Cerebellar cortex (tissue), 1 donor: ENCODE results near the gene PRDM16.
A peak's percentile ranks its signal among the peaks of the same experiment; 100 is the strongest.

Experiments used
- DNase-seq: peaks from one replicate; pipeline ENCODE4 v3.0.0-alpha.2; 2015; ENCODE audit warnings: low spot score

The PRDM16 gene

DNA sequence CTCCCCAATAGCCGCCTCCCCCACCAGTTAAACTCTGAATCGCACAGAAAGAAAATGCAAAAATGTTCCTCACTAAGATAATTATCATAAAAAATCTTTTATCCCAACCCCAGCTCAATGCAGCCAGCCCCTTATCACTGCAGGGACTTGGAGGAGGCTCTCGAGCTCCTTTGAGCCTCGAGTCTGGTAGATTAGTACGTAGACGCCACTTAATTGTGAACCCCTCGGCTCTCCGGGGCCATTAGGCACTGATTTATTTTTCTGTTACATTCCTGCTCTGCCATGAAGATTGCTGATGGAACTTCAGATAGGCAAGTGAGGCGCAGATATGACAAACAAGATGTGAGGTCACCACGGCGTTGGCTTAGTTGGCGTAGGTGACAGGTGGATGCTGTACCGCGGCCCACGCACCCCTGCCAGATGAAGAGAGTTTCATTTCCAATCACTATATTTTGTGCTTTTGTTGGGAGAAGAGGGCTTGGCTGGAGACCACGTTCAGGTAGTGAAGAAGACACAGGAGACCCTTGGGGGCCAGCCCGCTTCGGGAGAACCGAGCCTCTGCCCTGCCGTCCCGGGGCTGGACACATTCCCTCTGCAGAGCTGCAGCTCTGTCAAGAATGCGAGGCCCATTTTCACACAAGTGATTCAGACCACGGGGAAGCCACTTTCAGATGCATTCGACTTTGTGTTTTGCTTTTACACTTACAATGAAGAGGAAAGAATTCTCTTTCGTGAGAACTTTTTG, 329.6 kb downstream of the PRDM16 start:
- no peak for DNase-seq

DNA sequence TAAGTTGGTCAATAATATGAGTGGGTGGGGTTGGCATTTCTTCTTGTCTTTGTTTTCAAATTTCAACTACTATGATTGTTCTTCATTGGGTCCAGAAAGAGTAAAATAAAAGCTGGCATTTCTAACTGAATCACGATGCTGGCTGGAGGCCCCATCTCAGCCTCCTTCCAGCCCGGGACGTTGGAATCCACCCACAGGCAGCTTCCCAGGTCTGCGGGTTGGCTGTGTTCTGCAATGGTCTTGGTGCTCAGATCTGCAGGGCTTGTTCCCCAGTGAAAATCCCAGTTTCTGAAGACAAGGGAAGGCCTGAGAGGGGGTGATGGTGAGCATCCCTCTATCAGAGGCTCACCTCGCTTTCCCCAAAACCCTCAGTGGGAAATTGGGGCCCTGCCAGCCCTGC, 330.7 kb downstream of the PRDM16 start:
- DNase-seq, result no peak

DNA sequence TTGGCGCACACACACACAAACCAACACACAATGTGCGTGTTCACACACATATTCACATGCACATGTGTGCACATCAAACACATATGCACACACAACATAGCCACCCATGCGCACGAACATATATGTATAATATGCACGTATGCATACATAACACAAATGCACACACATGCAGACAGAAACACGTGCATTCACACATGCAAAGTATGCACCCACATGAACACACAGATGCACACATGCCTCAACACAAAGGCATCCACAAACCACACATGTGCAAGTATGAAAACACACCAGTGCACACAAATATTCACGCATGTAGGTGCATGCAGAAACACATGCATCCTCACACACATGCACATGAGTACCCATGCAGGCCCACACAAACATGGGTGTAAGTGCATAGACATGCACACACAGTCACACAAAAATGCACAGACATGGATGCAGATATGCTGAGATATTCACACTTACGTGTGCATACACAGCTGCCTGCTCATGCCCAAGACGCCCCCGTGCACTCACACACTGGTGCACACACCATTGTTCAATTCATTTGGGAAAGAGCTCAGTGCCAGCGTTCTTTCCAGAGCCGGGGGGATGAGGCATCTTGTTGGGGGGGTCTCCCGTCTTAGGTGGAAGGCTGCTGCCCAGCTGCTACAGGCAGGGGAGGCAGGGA, 332.7 kb downstream of the PRDM16 start:
- no peak for DNase-seq

DNA sequence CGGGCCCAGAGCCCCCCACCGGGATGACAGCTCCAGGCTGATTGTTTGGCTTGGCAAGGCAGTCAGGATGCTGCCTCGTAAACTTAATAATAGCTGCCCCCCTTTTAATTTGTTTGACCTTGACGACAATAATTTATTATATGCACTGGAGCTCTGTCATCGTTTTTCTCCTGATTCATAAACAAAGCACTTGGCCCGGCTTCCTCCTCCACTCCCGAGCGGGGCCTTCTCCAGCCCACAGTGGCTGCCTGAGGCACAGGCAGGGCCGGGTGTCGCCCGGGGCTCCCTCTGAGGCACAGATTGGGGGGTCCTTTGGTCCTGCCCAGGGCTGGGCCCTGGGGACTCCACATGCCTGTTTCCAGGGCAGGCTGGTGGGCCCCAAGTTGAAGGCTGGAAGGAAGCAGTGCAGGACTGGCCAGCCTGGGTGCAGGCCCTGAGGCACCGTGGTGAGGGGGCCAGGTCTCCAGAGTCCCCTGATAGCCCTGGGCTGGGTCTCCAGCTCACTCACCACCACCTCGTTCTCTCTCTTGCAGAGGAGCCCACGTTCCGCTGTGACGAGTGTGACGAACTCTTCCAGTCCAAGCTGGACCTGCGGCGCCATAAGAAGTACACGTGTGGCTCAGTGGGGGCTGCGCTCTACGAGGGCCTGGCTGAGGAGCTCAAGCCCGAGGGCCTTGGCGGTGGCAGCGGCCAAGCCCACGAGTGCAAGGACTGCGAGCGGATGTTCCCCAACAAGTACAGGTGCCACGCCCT, 333.4 kb downstream of the PRDM16 start:
- DNase-seq, result no peak

DNA sequence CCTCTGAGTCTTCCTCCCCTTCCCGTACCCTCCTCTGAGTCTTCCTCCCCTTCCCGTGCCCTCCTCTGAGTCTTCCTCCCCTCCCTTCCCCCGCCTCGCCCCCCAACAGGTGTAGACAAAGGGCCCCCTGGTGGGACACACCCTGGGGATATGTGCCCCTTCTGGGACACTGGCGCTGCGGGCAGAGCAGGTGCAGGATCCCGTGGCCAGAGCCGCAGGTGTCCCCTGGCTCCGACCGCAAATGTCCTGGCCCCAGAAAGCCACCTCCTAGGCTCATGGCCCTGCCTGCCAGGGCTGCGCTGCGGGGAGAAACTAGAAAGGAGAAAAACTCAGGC, 334.0 kb downstream of the PRDM16 start:
- no peak for DNase-seq

DNA sequence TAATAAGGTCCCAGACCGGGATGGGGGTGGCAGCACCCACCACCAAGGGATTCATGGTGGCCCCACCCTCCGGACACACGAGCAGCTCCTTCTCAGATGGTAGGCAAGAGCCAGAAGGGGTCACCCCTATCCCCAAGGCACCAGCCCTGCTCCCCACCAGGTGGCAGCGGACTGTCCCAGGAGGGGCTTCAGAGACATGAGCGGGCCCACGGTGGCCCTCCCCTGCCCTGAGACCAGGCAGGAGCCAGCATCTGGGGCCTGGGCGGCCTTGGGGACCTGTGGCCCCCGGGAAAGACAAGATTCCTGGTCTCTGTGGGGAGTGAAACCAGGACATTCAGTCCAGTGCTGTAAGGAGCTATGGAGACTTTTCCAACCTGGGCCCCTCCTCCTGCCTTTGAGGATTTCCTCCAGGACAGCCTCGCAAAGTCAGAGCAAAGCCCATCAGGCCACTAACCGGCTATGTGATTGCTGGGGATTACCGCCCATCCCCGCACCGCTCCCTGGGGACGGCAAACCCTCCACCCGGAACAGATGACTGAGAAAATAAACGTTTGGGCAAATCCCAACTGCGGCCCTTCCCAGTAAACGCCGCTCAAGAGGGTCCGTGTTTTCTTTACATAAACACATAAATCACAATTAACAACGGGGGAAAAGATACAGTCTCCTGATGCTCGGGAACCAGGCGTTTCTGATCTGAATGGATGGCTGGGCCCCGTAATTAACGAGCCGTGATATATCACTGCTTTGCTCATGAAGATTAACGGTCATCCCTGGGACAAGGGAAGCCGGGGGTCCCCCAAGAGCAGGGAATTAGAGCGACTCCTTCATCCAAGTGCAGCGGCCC, 334.6 kb downstream of the PRDM16 start:
- DNase-seq, result peak; percentile 7

DNA sequence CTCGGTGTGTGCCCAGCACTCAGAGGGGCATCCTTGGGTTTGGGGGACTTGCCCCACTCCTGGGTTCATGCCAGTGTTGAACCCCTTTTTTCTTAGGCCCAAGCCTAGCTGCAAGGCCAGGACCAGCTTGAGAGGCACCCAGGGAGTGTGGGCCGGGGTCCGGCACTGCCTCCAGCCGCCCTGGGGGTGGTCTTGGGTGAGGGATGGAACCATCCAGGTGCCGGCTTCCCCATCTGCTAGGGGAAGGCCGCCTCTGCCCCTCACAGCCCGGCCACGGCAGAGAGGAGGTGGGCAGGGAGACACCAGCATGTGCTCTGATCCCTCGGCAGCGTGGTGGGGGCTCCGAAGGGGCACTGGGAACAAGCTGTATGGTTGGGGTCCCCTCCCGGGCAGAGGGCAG, 335.3 kb downstream of the PRDM16 start:
- DNase-seq, result no peak

DNA sequence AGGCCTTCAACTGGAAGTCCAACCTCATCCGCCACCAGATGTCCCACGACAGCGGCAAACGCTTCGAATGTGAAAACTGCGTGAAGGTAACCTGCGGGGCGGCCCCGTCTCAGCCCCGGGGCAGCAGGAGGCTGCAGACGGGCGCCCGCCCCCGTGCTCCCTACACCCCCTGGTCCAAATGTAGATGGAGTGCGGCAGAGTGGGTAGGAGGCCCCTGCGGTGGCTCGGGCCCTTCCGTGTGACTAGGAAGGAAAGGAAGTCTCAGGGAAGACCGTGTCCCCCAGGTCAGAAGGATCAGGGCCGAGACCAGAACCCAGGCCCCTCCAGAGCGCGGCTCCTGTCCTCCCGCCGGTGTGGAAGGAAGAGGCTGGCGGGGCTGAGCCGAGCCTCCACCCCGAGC, 335.8 kb downstream of the PRDM16 start:
- DNase-seq, result no peak

DNA sequence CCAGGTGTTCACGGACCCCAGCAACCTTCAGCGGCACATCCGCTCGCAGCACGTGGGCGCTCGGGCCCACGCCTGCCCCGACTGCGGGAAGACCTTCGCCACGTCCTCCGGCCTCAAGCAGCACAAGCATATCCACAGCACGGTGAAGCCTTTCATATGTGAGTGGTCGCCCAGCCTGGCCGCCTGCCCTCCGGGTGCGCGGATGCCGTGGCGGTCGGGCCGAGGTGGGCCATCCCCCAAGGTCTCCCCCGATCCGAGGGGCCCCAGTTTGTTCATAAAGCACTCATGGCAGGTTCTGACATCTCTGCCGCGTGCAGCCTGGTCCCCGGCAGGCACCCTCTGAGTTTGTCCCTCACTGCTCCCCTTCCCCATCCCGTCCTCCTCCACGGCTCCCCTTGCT, 336.5 kb downstream of the PRDM16 start:
- DNase-seq, result no peak

DNA sequence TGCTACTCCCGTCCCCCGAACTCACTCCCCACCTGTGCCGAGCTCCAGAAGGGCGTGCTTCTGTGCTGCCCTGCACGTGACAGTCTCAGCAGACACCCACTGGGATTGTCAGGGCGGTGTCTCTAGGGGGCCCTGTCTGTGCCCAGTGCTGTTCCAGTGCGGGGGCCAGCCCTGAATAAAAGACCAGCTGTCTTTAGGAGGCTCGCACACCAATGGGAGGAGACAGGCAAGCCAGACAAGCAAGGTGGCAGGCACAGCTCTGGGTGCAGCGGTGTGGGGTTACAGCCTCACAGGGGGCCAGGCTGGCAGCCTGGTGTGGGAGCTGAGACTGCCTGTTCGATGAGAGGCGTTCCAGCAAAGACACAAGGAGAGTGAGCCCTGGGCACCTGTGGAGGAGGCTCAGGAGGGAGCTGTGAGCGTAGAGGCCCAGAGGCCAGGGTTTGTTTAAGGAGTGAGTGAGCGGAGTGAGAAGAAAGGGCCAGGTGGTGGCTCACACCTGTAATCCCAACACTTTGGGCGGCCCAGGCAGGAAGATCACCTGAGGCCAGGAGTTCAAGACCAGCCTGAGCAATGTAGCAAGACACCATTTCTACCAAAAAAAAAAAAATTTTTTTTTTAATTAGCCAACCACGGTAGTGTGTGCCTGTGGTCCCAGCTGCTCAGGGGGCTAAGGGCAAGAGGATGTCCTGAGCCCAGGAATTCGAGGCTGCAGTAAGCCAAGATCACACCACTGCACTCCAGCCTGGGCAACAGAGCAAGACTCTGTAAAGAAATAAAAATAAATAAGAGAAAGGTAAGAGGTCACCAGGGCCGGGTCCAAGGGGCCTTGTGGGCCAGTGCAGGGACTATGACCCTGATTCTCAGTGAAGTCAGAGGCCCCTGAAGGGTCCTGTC, 337.2 kb downstream of the PRDM16 start:
- no peak for DNase-seq

DNA sequence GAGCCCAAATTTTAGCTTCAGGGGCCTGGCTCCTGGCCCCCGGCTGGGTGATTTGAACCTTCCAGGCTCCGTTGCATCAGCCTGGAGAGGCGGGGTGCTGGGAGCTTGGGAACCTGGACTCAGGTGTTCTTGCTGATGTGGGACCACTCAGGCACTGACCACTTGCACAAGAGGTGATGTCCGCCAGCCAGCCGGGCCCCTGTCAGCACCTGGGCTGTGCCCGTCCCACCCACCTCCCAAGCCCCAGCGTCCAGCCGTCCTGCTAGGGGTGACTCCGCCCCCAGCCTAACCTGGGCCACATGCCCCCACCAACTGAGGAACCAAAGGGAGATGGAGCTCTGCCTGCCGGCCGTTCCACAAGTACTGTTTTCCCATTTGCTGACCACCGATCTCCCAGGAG, 338.0 kb downstream of the PRDM16 start:
- DNase-seq, result no peak

DNA sequence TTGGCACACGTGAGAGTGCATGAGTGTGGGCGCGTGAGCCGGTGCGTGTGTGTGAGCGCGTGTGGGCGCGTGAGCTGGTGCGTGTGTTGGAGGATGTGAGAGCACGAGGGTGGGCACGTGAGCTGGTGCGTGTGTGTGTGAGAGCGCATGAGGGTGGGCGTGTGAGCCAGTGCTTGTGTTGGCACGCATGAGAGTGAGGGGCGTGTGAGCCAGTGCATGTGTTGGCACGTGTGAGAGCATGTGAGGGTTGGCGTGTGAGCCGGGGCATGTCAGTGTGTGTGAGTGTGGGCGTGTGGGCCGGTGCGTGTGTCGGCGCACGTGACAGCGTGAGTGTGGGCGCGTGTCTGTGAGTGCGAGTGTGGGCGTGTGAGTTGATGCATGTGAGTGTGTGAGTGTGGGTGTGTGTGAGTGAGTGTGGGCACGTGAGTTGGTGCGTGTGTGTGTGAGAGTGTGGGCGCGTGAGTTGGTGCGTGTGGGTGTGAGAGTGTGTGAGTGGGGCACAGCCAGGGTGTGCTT, 339.8 kb downstream of the PRDM16 start:
- no peak for DNase-seq

DNA sequence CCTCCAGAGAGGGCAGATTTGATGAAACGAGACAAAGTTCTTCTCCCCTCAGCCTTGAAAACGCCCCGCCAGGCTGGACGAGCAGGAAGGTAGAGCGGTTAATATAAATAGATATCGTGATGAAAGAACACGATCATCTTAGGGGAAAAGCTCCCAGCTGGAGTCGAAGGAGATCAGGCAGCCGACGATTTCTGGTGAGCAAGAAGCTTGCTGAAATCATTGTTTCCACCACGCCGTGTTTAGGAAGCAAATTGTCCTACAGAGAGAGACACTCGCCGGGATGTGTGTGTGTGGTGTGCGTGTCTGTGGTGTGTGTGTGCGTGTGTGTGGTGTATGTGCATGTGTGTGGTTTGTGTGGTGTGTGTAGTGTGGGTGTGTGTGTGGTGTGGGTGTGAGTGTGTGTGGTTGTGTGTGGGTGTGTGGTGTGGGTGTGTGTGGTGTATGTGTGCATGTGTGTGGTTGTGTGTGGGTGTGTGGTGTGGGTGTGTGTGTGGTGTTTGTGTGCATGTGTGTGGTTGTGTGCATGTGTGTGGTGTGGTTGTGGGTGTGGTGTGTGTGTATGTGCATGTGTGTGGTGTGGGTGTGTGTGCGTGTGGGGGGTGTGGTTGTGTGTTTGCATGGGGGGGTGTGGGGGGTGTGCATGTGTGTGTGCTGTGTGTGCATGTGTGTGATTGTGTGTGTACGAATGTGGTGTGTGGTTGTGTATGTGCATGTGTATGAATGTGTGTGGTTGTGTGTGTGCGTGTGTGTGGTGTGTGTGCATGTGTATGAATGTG, 340.6 kb downstream of the PRDM16 start:
- no peak for DNase-seq

DNA sequence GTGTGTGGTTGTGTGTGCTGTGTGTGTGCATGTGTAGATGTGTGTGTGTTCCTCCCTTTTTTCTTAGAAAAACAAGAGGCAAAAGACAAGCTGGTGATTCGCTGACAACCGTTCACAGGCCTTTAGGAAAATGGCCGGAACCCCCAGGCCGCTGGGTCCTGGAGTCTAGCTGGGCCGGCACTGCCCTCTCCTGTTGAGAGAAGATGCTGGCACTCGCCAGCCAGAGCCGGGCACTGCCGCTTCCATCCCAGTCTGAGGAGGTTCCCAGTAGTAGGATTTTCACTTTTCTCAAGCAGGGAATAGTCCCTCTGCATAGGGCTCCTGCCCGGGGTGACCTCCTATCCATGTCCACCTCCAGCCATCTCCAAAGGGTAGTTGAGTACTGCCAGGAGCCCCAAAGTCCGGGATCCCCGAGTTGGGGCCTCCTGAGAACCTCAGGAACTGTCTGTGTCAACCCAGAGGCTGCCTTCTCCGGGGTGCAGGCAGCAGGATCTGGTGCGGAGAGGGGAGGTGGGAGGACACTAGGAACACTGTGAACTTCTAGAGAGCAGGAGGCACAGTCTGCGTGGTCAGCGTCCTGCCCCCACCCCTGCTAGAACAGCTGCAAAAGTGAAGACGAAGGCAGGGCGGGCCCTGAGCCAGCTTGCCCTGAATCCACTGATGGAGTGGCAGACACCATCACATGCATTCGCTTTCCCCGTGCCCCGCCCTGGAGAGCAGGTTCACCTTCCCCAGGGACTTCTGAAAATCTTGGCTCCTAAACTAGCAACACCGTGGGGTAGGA, 341.3 kb downstream of the PRDM16 start:
- peak; percentile 9 for DNase-seq

DNA sequence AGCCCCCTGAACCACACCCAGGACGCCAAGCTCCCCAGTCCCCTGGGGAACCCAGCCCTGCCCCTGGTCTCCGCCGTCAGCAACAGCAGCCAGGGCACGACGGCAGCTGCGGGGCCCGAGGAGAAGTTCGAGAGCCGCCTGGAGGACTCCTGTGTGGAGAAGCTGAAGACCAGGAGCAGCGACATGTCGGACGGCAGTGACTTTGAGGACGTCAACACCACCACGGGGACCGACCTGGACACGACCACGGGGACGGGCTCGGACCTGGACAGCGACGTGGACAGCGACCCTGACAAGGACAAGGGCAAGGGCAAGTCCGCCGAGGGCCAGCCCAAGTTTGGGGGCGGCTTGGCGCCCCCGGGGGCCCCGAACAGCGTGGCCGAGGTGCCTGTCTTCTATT, 342.8 kb downstream of the PRDM16 start:
- no peak for DNase-seq

DNA sequence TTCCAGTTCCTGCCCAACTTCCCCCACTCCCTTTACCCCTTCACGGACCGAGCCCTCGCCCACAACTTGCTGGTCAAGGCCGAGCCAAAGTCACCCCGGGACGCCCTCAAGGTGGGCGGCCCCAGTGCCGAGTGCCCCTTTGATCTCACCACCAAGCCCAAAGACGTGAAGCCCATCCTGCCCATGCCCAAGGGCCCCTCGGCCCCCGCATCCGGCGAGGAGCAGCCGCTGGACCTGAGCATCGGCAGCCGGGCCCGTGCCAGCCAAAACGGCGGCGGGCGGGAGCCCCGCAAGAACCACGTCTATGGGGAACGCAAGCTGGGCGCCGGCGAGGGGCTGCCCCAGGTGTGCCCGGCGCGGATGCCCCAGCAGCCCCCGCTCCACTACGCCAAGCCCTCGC, 343.4 kb downstream of the PRDM16 start:
- no peak for DNase-seq

DNA sequence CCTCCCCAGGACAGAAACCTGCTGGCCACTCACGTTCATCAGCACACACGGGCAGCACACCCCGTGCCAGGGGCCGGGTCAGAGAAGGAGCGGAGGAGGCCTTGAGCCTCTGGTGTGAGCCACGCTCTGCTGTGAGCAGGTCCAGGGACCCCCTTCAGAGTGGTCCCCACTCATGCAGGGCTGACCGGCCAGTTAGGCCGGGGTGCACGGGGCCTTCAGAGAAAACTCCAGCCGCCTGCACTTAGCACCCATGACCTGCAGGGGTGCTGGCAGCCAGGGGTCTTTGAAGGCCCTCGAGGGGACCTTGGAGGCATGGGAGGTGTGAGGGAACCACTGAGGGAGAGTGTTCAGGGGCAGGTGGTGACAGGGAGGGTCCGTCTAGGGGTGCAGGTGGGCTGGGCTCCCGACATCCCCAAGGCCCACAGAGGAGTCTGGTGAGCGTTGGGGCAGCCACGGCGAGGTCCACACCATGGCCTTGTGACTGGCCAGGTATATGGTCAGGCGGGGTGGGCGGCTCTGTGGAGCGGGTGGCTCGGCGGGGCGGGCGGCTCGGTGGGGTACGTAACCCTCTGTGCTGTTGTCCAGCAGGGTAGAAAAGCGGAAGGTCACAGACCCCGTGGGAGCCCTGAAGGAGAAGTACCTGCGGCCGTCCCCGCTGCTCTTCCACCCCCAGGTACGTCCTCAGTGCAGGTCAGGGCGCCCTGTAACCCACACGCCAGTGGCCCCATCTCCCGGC, 345.1 kb downstream of the PRDM16 start:
- DNase-seq, result no peak

DNA sequence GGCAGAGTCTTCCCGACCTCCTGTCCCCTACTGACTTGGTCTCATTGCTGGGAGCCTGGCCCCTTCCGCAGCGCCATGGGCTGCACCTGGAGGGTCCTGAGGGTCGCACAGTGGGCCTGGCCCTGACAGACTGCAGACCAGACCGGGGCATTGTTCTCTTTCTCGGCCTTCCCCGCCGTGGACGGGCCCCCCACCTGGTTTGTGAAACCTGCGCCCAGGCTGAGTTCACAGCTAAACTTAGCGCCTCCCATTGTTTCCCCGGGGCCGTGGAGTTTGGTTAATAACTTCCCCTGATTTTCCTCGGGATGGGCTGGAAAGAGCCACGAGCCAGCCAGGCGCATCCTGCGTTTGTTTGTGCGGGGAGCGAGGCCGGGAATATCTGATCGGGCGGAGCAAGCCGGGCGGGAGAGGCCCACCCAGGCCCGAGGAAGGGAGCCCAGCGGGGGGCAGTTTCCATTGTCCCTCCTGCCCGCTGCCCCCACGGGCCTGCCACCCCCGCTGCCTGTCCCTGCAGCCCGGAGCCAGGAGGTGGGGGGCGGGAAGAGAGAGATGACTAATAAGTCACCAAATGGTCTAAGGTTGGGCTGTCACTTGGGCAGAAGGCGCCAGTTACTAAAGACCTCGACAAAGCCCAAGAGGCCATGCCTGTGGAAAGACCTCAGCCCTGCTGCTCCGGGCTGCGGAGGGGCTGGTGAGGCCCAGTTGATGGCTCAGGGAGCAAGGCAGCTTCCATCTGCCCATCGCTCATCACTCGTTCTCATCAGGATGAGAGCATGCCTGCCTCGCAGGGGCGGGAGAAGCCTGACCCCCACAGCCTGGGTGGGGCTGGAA, 346.5 kb downstream of the PRDM16 start:
- DNase-seq, result no peak
